Stimulated activated effector memory CD8-positive, alpha-beta T cell treated with anti-CD3 and anti-CD28 coated beads, Interleukin-12 subunit alpha, Interleukin-12 subunit beta, amount 100 ng/mL, for 72 hours (primary cell): ENCODE data around the gene ITPK1.

Experiments
- ATAC-seq: fragments of 150-1000 bp; cut with Tn5 transposase; 2 replicates; pipeline ENCODE4 v1.10.0; 2021
- DNase-seq, 2 donors: peaks; one replicate each; pipeline ENCODE4 v3.0.0; 2021 to 2022; ENCODE audit warnings: low spot score in 2 of 2
- H3K27ac Mint-ChIP-seq: one replicate; pipeline ENCODE4 v1.8.0; 2022; ENCODE audit warnings: mild to moderate bottlenecking, mixed read lengths
- H3K36me3 Mint-ChIP-seq: one replicate; pipeline ENCODE4 v1.8.0; 2022; ENCODE audit warnings: mild to moderate bottlenecking, mixed read lengths
- H3K4me1 Mint-ChIP-seq: one replicate; pipeline ENCODE4 v1.8.0; 2022; ENCODE audit warnings: mixed read lengths
- H3K4me3 Mint-ChIP-seq: one replicate; pipeline ENCODE4 v1.8.0; 2022; ENCODE audit warnings: mild to moderate bottlenecking, mixed read lengths
- H3K9me3 Mint-ChIP-seq: one replicate; pipeline ENCODE4 v1.8.0; 2022; ENCODE audit warnings: mixed read lengths

Gene ITPK1

GRCh38 chr14:92962031-92962830 is 153.5 kb downstream of the ITPK1 start:
- Mint-ChIP-seq H3K4me1 (peaks cover 6% of the 10 kb centered on the region), H3K27ac (peak overlapping the region; percentile 78), H3K36me3 (peaks cover 14% of the 10 kb centered on the region), H3K9me3 (no peaks in the 10 kb centered on the region), H3K4me3 (no peak overlapping the region)
- DNase-seq = no peak
- no peak for ATAC-seq

- no peak for ATAC-seq
- no peaks in the 10 kb centered on the region for H3K9me3 Mint-ChIP-seq
- H3K36me3 Mint-ChIP-seq = peaks cover 21% of the 10 kb centered on the region
- DNase-seq = no peak
- peaks cover 6% of the 10 kb centered on the region for H3K4me1 Mint-ChIP-seq
- H3K27ac Mint-ChIP-seq = no peak overlapping the region
- no peak overlapping the region for H3K4me3 Mint-ChIP-seq
Measured at GRCh38 chr14:92961567-92961855, 154.2 kb downstream of the ITPK1 start.

- H3K4me1 Mint-ChIP-seq = peaks cover 6% of the 10 kb centered on the region
- ATAC-seq = no peak
- H3K9me3 Mint-ChIP-seq = no peaks in the 10 kb centered on the region
- DNase-seq = no peak
- peaks cover 26% of the 10 kb centered on the region for H3K36me3 Mint-ChIP-seq
- H3K4me3 Mint-ChIP-seq = no peak overlapping the region
- H3K27ac Mint-ChIP-seq = no peak overlapping the region
Measured at GRCh38 chr14:92960706-92961566, 154.8 kb downstream of the ITPK1 start.

GRCh38 chr14:92959761-92960680 is 155.7 kb downstream of the ITPK1 start:
- ATAC-seq = no peak
- Mint-ChIP-seq H3K36me3 (peaks cover 33% of the 10 kb centered on the region), H3K4me1 (peaks cover 2% of the 10 kb centered on the region), H3K4me3 (no peak overlapping the region), H3K9me3 (no peaks in the 10 kb centered on the region), H3K27ac (no peak overlapping the region)
- no peak for DNase-seq

- Mint-ChIP-seq H3K4me1 (no peaks in the 10 kb centered on the region), H3K9me3 (no peaks in the 10 kb centered on the region), H3K27ac (no peak overlapping the region), H3K4me3 (no peak overlapping the region), H3K36me3 (peaks cover 38% of the 10 kb centered on the region)
- DNase-seq = no peak
- ATAC-seq = no peak
Measured at GRCh38 chr14:92959189-92959531, 156.6 kb downstream of the ITPK1 start.

- DNase-seq = no peak
- Mint-ChIP-seq H3K4me1 (no peaks in the 10 kb centered on the region), H3K4me3 (no peak overlapping the region), H3K9me3 (no peaks in the 10 kb centered on the region), H3K27ac (no peak overlapping the region), H3K36me3 (peaks cover 38% of the 10 kb centered on the region)
- no peak for ATAC-seq
Measured at GRCh38 chr14:92958373-92959188, 157.1 kb downstream of the ITPK1 start.

- Mint-ChIP-seq H3K4me3 (no peak overlapping the region), H3K36me3 (peaks cover 44% of the 10 kb centered on the region), H3K9me3 (no peaks in the 10 kb centered on the region), H3K4me1 (peaks cover 5% of the 10 kb centered on the region), H3K27ac (peak overlapping the region; percentile 34)
- ATAC-seq (no peak), DNase-seq (no peak)
Measured at GRCh38 chr14:92956961-92957360, 158.8 kb downstream of the ITPK1 start.

GRCh38 chr14:92955381-92955780 is 160.3 kb downstream of the ITPK1 start:
- no peak overlapping the region for H3K4me3 Mint-ChIP-seq
- H3K36me3 Mint-ChIP-seq = peaks cover 59% of the 10 kb centered on the region
- ATAC-seq (no peak), DNase-seq (no peak)
- H3K4me1 Mint-ChIP-seq = peaks cover 10% of the 10 kb centered on the region
- H3K27ac Mint-ChIP-seq = no peak overlapping the region
- H3K9me3 Mint-ChIP-seq = no peaks in the 10 kb centered on the region

GRCh38 chr14:92954933-92955332 is 160.8 kb downstream of the ITPK1 start:
- Mint-ChIP-seq H3K27ac (no peak overlapping the region), H3K4me1 (peaks cover 10% of the 10 kb centered on the region), H3K36me3 (peaks cover 64% of the 10 kb centered on the region)

GRCh38 chr14:92953526-92953925 is 162.2 kb downstream of the ITPK1 start:
- H3K4me3 Mint-ChIP-seq = no peak overlapping the region
- H3K27ac Mint-ChIP-seq = peak overlapping the region; percentile 56
- ATAC-seq (no peak), DNase-seq (no peak)
- H3K9me3 Mint-ChIP-seq = no peaks in the 10 kb centered on the region
- peaks cover 10% of the 10 kb centered on the region for H3K4me1 Mint-ChIP-seq
- H3K36me3 Mint-ChIP-seq = peaks cover 76% of the 10 kb centered on the region

More at GRCh38 chr14:92954933-92955332, 160.8 kb downstream of the ITPK1 start:
- DNase-seq (no peak), ATAC-seq (no peak)
- H3K9me3 Mint-ChIP-seq = no peaks in the 10 kb centered on the region
- no peak overlapping the region for H3K4me3 Mint-ChIP-seq

- no peak for ATAC-seq
- no peak for DNase-seq
- Mint-ChIP-seq H3K4me1 (peaks cover 10% of the 10 kb centered on the region), H3K4me3 (no peak overlapping the region), H3K9me3 (no peaks in the 10 kb centered on the region), H3K27ac (peak overlapping the region; percentile 69), H3K36me3 (peaks cover 76% of the 10 kb centered on the region)
Measured at GRCh38 chr14:92952481-92953298, 163.0 kb downstream of the ITPK1 start.

GRCh38 chr14:92951912-92952471 is 163.7 kb downstream of the ITPK1 start:
- H3K27ac Mint-ChIP-seq = peak overlapping the region; percentile 69
- H3K4me3 Mint-ChIP-seq = no peak overlapping the region
- ATAC-seq (peak; percentile 92), DNase-seq (peak; percentile 85 to 92)
- H3K9me3 Mint-ChIP-seq = no peaks in the 10 kb centered on the region
- peaks cover 76% of the 10 kb centered on the region for H3K36me3 Mint-ChIP-seq
- H3K4me1 Mint-ChIP-seq = peaks cover 10% of the 10 kb centered on the region

- ATAC-seq (no peak), DNase-seq (no peak)
- Mint-ChIP-seq H3K9me3 (no peaks in the 10 kb centered on the region), H3K27ac (no peak overlapping the region), H3K4me1 (peaks cover 10% of the 10 kb centered on the region), H3K4me3 (no peak overlapping the region), H3K36me3 (peaks cover 73% of the 10 kb centered on the region)
Measured at GRCh38 chr14:92951261-92951660, 164.5 kb downstream of the ITPK1 start.

- H3K4me3 Mint-ChIP-seq = no peak overlapping the region
- H3K27ac Mint-ChIP-seq = no peak overlapping the region
- ATAC-seq = no peak
- peaks cover 68% of the 10 kb centered on the region for H3K36me3 Mint-ChIP-seq
- no peaks in the 10 kb centered on the region for H3K9me3 Mint-ChIP-seq
- no peak for DNase-seq
- peaks cover 10% of the 10 kb centered on the region for H3K4me1 Mint-ChIP-seq
Measured at GRCh38 chr14:92950773-92951172, 165.0 kb downstream of the ITPK1 start.
